Measurements from ENCODE around the gene RPH3AL. TPM values are rescaled to one million over a fixed set of nuclear protein-coding genes. Genes with fewer than 3 reads are reported as not detected.

RPH3AL gene
- total RNA-seq, 1 experiment from 2014 or later, result 3.0 TPM

DNA sequence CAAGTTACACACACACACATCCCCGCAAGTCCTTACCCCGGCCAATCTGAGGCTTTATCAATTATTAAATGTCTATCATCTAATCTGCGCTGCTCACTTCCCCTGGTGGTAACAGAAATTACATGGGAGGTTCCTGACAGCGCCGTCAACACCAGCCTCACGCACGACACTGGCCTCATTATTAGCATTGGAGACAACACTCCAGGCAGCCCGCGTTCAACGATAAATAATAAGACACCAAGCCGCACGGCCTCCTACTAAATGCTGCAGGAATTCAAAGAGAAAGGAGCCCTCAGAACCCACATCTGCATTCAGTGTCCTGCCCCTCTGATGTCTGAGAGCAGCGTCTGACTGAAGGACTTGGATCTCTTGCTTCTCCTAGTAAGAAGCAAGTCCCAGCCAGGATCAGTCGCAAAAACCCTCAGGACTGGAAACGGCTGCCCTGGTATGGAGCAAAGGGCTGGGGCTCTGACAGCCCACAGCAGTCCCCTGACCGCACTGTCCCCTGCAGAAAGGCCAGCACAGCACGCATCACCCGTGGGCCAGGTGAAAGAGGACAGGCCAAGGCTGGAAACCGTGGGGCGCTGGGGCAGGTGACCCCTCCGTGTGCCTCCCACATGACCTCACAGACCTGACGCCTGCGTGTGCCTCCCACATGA, 7.6 kb upstream of the RPH3AL start:
- H3K4me3 Mint-ChIP-seq, result no peak overlapping the region
- Histone ChIP-seq H3K23me2 (ENCODE audit: insufficient read length, low read depth, low read length, poor library complexity, severe bottlenecking) (no peaks in the 10 kb centered on the region), H4K20me1 (ENCODE audit: control insufficient read depth, insufficient read depth, insufficient read length) (no peaks in the 10 kb centered on the region), H4K5ac (ENCODE audit: insufficient read length, low read depth, low read length) (no peak overlapping the region), H2AK5ac (ENCODE audit: insufficient read length, low read length) (no peak overlapping the region), H3K27ac (ENCODE audit: insufficient read length, low read depth, low read length) (no peak overlapping the region), H4K8ac (replicated peaks; ENCODE audit: insufficient read length, low read depth, low read length) (no peak overlapping the region), H2AFZ (ENCODE audit: low read length) (no peak overlapping the region), H3K23ac (ENCODE audit: insufficient read length, low read depth, low read length) (no peak overlapping the region), H3K4me1 (ENCODE audit: insufficient read depth, low read length) (no peaks in the 10 kb centered on the region), H3K56ac (ENCODE audit: insufficient read length, low read depth, low read length) (no peak overlapping the region), H3K79me1 (ENCODE audit: insufficient read depth, low read depth, low read length, poor library complexity, severe bottlenecking) (no peaks in the 10 kb centered on the region), H2BK12ac (ENCODE audit: insufficient read length, low read depth, low read length) (no peak overlapping the region), H2BK120ac (ENCODE audit: low read depth, low read length, poor library complexity, severe bottlenecking) (no peak overlapping the region), H3K18ac (ENCODE audit: insufficient read length, low read depth, low read length) (no peak overlapping the region), H3K9me3 (ENCODE audit: control insufficient read depth, low read depth, low read length) (no peaks in the 10 kb centered on the region), H4K91ac (ENCODE audit: insufficient read length, low read depth, low read length) (no peak overlapping the region), H2BK15ac (ENCODE audit: low read depth, low read length) (no peak overlapping the region), H3T11ph (ENCODE audit: low read length) (no peak overlapping the region), H3K79me2 (ENCODE audit: insufficient read depth, low read length) (no peaks in the 10 kb centered on the region), H3K14ac (ENCODE audit: insufficient read depth, low read length) (no peak overlapping the region), H2BK5ac (ENCODE audit: insufficient read length, low read length) (no peak overlapping the region), H3K9ac (ENCODE audit: extremely low read depth, insufficient read length, low read length) (no peak overlapping the region), H3K4me2 (ENCODE audit: insufficient read depth, insufficient read length, low read length) (no peak overlapping the region), H3K27me3 (ENCODE audit: insufficient read depth, low read length) (no peaks in the 10 kb centered on the region), H3K4ac (ENCODE audit: low read depth, low read length) (no peak overlapping the region), H2BK20ac (ENCODE audit: low read depth, low read length, poor library complexity, severe bottlenecking) (no peak overlapping the region)
- H3K36me3 Mint-ChIP-seq (ENCODE audit: insufficient read depth in 1 of 3, low read depth in 3 of 3), result peaks cover 6 to 13% (median 8%) of the 10 kb centered on the region in 3 experiments
- H3K4me1 Mint-ChIP-seq, result peaks cover 2 to 12% of the 10 kb centered on the region in 2 experiments; a peak in 2 of 4 replicates
- TF ChIP-seq CTCF (conservative IDR thresholded peaks at IDR 0.05), result no peak
- H3K27me3 Mint-ChIP-seq (ENCODE audit: low read depth), result no peaks in the 10 kb centered on the region; the same call in none of the 2 replicates
- peaks cover 11 to 15% of the 10 kb centered on the region in 2 experiments for H3K9me3 Mint-ChIP-seq
- DNase-seq, result no peak
- H3K27ac Mint-ChIP-seq, result peak overlapping the region in 2 of 3 experiments; percentile 3 to 68; a peak in 1 of 7 replicates
- WGBS (ENCODE audit: extremely low coverage, insufficient read length, low lambda C conversion rate), result no CpG with 5 or more reads among the region's 23 CpGs

Measured in H9 (cell line).